ENCODE data around the gene IL17RD.

IL17RD gene

DNA sequence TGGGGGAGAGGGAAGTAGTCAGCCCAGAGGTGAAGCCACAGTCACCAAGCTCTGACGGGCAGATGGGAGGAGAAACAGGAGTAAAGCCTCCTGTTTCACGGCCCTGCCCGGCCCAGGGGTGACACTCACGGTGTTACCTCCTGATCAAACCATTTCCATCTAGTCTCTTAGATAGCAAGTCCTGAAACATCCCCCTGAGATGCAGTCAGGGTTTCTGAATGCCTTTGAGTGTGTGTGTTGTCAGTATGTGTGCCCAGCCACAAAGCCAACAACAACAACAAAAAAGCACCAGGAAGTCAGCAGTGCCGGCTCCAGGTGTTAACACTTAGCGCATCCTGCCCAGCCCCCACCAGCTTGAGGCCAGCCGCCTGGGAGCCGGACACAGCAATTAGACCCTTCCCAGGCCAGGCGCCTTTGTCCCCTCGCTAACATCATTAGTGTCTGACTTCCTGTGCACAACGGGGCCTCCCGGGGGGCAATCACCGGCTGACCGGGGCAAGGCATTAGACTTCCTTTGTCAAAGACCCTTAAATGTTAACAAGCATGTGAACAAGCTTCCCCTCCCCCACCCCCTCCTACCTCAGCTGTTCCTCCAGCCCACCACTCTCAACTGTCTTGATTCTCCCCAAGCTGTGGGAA lies 34.5 kb downstream of the IL17RD start:
- DNase-seq, result peak; percentile 62

DNA sequence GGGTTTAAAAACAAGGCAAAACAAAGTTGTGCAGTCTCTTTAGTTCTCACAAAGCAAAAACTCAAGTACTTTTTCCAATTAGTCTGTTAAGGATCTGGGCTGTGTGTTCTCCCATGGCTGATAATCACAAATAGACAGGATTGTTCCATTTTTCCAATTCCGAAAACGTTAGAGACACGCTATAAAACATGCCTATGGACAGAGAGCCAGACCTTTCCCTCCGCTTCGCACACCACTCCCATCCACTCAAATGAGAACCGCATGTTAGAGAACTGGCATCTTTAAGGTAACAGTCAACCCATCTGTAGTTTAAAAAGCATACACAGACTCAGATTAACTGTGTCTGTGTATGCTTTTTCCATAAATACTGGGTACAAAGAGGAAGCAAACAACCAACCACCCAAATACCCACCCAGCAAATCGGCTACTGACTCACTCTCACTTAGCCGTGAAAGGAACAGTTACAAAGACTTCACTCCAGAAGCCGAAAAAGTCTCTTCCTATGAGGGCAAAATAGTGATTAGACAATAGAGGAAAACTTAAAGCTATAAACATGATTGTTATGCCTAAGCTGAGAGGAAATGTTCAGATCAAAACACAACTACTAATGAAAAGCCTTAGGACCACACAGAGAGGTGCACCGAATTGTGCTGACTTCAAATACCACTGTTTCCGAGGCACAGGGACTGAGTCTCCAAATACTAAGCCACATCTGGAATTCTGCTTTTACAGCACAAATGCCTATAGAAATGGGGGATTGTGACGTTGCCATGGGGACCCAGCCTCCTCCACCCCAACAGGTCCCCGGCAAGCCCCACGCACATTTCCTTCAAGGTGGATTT lies 36.1 kb downstream of the IL17RD start:
- DNase-seq, result peak; percentile 67

DNA sequence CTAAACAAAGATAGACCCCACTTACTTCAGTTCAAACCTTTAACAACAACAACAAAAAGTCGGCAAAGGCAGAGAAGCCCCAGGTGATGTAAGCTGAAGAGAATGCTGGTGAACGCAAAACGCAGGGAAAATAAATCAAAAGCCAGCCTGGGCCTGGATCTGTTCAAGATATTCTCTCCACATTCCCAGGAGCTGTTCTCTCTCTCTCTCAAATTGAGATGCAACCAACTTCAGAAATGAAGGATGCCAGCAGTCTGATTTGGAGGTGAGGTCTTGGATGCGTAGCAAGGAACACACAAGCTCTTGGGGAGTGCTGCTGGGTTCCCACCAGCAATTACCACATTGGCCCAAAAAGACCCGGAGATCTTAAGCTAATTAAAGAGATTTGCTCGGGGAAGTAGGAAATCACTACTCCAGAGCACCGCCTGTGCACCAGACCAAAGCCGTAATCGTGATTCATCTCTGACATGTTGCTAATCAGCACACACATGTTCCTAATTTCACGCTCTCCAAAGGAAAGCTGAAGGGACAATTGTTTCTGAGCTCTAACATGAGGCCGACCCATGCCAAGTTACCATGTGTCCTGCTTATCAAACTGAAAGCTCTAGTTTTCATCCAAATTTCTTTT lies 37.1 kb downstream of the IL17RD start:
- DNase-seq, result peak; percentile 65

DNA sequence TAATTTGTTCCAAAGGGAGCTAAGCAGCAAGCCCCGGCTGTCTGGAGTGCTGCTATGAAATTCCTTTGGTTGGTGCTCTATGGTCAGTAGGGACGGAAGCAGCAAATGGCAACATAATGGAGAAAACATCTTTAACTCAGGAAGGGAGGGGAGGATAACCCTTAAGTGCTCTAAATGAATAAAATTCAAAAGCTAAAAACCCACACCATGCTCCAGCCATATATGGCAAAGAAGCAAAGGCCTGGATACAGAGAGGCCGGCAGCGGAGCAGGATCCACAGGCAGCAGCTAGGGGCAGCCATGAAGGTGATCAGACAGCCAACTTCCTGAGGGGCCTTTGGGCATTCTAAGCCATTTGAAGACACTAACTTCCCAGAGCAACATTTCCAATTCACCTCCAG lies 38.9 kb downstream of the IL17RD start:
- no peak for DNase-seq

DNA sequence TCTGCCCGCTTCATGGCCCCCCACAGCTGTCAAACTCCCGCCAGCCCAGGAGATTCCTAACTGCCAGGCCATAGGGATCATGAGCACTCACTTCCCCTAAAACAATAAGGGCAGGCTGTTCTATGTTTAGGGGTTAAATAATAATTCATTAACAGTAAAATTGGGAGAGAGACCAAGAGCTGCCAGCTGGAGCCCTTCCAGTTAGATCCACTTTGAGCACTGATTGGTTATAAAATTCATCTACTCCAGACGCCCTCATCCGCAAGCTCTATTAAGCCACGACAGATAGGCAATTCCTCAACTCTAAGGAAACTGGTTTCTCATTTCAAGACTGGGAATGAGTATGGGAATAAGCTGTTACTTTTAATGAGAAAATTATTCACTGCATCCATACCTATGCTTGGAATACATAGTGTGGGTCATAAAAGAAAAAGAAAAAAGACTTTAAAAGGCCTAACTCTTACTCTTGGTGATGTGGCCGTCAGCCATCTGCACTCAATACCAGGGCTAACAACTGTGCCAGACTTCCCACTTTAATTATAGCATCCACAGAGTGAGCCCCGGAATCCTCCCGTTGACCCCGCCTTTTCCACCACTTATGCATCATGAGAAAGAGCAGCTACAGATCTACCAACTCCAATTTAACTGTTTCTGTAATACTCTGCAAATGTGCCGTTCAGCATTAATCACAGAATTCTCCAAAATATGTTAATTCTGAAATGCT lies 44.5 kb downstream of the IL17RD start:
- DNase-seq, result no peak

DNA sequence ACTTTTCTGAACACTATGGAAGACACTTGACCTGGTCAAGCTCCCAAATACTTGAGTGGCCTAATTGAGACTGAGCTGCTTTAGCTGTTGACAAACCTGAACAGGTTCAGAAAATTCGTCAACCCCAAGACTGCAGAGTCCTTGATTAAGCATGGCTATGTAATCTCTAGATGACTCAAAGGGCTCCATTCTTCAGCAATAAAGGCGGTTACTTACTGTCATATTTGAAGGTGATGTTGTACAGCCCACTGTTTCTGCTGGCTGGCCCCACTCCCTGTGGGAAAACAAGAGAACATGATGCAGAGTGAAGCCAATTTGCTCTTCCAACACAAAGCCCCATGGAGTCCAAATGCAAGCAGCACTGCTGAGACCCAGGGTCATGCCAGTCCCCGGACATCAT lies 45.1 kb downstream of the IL17RD start:
- no peak for DNase-seq

DNA sequence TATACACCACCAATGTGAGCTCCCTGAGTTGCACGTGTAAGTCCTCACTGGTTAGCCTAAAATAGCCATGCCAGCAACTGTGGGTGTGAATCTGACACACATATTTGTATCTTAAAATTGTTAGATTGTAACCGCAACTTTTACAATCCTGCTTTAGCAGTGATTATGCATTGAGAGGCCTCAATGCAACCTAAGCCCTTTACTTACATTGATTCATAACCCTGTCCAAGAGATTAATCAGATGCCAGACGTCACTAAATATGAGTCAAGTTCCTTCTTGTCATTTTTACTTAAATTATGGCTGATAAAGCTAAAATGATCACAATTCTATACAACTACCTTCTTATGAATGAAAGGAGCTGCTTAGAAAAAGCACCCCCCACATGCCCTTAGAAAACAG lies 46.9 kb downstream of the IL17RD start:
- DNase-seq, result no peak

DNA sequence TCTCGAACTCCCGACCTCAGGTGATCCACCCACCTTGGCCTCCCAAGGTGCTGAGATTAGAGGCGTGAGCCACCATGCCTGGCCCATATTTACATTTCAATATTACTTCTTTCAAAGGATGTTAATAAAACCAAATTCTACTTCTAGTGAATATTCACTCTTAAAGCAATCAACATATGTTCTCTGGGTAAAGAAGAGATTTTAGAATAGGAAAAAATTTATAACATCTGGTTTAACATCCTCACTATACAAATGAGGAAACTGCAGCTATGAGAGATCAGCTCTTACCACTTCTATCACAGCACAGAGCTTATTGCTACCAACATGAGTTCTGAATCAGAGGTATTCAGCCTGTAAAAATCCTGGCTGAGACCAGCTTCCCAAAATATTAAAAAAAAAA lies 48.7 kb downstream of the IL17RD start:
- DNase-seq, result no peak

DNA sequence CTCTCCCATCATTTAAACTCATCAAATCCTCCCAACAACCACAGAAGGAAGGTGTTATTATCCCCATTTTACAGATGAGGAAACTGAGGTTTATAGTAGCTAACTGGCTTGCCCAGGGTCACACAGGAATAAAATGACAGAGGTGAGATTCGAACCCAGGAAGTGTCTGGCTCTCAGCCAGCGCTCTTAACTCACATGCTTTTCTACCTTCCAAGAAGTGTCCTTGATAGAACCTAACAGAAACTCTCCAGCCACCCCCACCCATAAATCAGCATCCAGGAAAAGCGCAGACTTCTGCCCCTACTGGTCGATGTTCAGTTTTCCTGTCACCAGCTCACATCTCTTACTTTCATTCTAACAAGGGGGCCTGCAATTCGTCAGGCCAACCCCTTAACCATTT lies 52.9 kb downstream of the IL17RD start:
- DNase-seq, result no peak

DNA sequence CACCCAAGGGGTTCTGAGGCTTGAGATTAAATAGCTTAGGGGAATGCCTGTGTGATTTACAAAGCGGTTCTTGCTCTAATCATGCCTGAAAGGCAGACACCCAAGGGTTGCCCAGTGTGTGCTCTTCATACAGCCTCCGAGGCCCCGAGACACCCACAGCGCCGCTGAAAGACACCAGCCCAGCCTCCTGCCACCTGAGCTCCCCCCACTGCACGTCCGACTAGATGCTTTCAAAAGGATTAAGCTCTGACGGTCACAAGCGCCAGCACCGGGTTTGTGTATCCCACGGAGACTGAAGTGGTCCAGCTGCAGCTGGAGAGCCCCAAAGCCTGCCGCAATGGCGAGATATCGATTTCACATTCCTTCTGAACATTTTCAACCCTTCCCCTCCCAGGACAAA lies 54.4 kb downstream of the IL17RD start:
- peak; percentile 71 for DNase-seq

DNA sequence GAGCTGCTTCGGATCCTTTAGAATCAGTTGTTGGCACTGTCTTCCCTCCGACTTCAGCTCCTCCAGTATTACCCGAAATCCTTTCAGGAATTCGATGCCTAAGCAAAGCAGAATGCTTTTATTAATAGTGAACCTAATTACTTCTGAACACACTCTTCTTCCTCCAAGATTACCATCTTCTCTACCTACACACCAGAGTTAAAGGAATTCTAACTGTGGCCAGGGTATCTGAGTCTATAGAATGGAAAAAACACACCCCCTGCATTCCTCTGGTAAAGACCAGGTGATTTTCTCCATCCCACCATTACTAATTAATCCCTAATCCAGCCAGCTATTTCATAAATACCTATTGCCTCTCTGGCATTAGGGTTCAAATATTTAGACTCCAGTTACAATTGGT lies 54.9 kb downstream of the IL17RD start:
- no peak for DNase-seq

DNA sequence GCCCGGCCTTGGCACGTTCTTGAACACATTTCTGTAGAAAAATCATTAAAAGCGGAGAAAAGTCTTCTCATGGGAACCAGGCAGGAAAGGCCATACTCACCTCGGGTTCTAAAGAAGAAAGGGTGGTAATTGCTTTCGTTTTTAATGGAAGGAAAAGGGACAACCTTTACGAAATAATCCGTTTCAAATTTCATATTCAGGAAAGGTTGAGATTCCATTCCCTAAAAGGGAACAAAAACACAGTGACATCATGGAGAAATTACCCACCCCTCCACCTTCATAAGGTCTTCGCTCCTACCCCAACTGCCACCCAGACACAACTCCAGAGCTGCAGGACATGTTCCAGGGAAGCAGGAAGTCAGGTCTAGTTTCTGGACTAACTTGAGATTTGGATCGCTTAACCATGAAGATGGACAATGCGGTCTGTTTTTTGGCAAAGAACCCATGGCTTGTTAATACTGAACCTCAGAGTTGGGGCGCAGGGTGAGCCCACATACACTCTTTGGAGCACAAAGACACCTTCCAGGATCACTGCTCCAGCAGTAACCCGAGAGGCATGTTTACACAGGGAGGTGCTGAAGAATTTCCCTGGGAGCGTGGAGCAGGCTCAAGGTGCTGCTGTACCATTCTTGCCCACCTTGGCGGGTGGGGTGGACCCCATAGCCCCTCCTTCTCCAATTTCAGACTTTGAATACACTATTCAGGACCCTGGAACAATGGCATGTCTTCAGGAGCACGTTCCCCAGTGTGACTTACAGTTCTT lies 55.5 kb downstream of the IL17RD start:
- DNase-seq, result no peak

DNA sequence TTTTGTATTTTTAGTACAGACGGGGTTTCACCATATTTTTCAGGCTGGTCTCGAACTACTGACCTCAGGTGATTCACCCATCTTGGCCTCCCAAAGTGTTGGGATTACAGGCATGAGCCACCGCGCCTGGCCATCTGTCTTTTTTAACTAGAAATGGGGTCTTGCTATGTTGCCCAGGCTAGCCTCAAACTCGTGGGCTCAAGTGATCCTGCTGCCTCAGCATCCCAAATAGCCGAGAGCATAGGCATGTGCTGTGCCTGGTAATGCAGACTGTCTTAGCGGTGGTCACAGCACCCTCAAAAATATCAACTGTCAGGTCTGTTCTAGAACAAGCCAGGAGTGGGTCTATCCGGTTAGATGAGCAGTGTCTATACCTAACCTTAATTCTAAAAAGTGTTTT lies 56.5 kb downstream of the IL17RD start:
- no peak for DNase-seq

DNA sequence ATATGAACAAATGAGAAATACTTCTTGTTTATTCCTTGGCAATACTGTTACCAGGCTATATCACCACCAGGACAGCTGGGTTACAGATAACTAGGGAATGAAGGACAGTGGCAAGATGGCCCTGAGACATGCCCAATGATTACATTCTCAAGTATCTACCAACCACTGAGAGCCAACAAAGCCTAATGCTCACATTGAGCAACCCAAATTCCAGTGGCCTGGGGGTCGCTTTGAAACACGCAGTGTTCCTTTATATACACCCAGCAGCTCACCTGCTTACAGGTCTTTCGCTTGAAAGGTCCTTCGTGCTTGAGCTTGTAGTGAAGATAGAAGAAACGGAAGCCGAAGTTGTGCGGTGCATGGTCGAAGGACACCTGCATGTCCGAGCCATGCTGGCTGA lies 59.6 kb downstream of the IL17RD start:
- no peak for DNase-seq

DNA sequence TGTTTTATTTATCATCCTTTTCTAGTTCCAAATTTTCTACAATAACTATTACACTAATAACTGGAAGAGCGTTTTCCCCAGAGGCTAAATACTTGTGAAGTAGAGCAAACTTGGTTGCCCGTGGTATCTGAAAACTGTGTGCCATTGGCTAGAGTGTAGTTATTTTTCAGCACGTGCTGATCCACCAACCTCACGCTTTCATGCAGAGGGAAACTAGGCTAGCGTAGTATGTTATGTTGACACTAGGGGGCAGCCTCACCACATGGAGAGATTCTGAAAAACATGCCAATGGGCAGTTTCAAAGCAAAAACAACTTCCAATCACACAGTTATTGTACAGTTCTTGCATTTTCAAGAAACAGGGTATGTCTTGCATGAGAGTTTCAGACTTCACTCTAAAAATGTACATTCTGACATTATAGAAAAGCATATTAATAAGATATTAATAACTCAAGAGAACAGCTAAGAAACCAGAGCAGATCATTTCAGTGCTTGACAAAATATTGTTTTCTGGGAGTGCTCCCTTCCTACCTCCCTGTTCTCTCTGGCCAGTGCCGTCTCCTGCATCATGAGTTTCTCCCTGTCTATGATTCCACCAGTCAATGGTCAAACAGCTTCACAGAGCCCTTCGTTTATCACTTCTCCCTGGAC lies 65.0 kb downstream of the IL17RD start:
- peak; percentile 73 for DNase-seq

DNA sequence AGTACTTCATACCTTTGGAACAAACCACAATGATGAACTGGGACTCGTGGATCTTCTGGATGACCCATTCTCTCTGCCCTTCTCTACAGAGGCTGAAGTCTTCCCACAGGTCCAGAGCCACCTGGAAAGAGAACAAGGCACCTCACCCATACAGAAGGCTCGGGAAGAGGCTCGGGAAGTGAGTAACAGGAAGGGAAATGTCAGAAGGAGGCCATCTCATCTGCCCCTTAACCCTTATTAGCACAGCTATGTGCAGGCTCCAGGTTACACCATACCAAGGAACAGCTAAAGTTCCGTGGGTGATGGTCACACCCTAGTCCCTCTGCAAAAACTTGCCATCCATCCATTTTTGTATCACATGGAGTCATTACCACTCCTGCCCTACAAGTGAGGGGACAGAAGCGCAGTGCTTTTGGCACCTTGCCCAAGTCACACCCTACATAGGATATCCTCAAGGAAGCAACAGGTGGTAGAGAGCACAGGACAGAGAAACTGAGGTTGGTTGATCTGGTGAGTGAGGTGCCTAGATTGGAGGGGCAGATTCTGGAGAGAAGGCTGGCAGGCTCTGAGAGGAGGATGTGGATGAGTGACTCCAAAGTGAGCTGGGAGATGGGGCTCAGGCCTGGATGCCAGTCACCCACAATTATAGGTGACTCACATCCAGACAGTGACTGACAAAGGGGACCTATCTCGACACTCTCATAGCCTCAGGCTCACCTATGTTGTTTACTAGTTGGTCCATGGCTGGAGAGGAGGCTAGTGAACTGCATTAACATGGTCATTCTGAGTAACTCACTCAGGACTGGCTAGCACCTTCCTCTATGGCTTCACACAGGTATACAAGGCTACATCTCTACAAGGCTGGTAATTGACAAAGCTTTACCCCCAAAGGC lies 66.5 kb downstream of the IL17RD start:
- no peak for DNase-seq

DNA sequence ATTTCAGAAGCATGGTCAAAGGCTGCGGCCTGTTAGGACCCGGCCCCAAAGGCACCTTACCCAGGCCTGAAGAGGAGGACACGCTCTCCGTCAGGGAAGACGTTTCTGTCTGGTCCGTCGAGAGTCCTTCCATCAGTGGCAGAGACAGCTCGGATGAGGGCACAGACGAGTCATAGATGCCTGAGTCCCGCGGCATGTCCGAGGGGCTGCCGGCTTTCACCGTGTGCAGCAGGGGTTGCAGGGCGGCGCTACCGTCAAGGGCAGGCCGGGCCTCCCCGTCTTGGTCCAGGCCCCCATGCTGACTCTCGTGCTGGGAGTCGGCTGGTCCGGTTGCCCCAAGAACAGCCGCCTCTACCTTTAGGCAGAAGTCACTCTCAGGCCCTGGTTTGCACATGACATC lies 67.6 kb downstream of the IL17RD start:
- no peak for DNase-seq

DNA sequence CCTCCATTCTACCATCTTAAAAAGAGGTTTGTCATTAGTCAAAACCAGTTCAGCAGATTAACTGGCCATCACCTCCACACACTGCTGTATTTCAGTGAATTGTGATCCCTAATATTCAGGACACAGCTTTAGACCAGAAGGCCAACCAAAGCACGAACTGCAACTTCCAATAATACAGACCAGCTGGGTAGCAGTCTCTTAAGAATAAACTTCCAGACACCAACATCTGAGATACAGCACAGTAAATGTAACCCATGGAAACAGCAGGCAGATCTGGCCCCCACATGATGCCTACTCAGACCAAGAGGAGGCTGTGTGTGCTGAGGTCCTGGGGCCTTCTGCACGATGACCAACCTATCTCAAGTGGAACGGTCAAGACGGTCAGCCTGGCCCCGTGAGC lies 69.8 kb downstream of the IL17RD start:
- DNase-seq, result no peak

DNA sequence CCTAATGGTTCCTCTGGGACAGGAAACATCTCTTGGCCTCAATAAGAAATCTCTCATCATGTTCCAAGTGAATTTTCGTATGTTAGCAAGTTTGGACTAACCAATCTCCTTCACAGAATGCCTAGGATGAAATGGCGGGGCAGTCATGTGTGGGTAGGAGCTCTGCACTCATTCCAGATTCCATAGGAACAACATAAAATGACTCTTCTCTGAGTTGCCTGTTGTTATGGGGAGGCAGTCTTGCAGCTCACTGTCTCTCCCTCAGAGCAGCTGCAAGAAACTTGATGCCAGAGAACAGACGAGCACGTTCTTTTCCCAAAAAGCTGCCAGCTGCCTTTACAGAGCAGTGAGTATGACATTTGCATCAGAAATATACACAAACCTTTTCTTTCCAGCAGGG lies 70.6 kb downstream of the IL17RD start:
- DNase-seq, result peak; percentile 88

DNA sequence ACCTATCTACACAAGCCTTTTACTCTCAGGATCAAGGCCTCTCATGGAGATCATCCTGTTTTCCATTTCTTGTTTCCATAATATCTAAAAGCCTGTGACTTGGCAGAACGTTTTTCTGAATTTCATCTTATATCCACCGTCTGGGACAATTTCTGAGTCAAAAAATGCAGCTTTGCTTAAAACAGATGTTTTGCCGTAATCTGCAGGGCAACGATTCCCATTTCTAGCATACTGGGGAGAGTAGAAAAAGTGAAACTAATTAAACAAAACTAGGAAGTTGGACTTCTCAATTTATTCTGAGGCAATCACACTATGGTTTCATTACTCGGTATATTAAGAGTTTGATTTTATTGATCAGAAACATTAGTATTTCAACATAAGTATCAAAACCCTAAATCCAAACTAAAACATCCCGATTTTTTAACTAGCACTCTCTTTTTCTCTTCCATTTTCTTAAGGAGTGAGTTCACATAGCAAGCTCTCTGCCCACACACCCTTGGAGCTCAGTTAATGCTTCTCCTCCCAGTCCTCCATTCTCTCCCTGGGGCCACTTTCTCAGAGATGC lies 71.1 kb downstream of the IL17RD start:
- no peak for DNase-seq

DNA sequence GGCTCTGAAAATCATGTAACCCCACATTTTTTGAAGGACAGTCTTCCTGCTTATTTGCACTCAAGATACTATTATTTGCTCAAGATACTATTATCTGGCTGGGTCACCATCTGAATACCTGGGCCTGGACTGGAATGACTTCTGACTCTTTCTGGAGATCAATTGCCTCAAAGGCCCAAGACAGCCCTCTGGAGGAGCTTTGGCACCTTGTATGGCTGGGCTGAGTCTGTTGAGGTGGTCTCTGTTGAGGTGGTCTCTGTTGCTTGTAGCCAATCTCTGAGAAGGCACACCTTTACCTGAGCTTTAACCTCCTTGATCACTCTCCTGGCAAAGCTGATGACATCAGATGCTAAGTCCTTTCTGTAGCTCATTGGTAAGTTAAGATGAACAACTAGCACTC lies 71.7 kb downstream of the IL17RD start:
- DNase-seq, result no peak

All from left hindlimb (tissue), 1 donor.